ENCODE results near the gene BRF1. TPM values are rescaled to one million over a fixed set of nuclear protein-coding genes. Genes with fewer than 3 reads are reported as not detected.

Gene BRF1
- total and polyA plus RNA-seq, 2 of the 13 experiments (the other 11 are each of a cell fraction or from before 2014, with no cell fraction given), result 5.1 to 11.0 TPM

- Histone ChIP-seq H4K20me1 (ENCODE audit: insufficient read depth, low read length) (peaks cover 4% of the 10 kb centered on the region; the same call in 1 of the 2 replicates), H3K4me2 (ENCODE audit: low read depth, low read length) (no peak overlapping the region), H3K27me3 (ENCODE audit: control insufficient read depth in 1 of 2, insufficient read depth in 2 of 2, low read length in 2 of 2) (no peaks in the 10 kb centered on the region), H3K27ac (ENCODE audit: extremely low read length, insufficient read depth, low read length) (no peak overlapping the region), H3K79me2 (ENCODE audit: insufficient read depth, low read length) (peaks cover 5% of the 10 kb centered on the region), H3K4me3 (replicated peaks in 1 of 3; ENCODE audit: insufficient read depth in 1 of 3, low read depth in 2 of 3, low read length in 3 of 3) (no peak overlapping the region), H3K9me3 (ENCODE audit: low read length) (no peaks in the 10 kb centered on the region), H2AFZ (ENCODE audit: low read length) (no peak overlapping the region), H3K4me1 (ENCODE audit: insufficient read depth, low read length) (peaks cover 8% of the 10 kb centered on the region; the same call in 1 of the 2 replicates), H3K36me3 (replicated peaks in 1 of 2; ENCODE audit: control insufficient read depth in 1 of 2, insufficient read depth in 2 of 2, low read length in 2 of 2) (no peaks in the 10 kb centered on the region; a peak in 1 of 5 replicates), H3K9ac (ENCODE audit: insufficient read depth, low read depth, low read length) (no peak overlapping the region)
- FAIRE-seq (no peak), DNase-seq (ENCODE audit: low spot score) (no peak), ATAC-seq (peak; percentile 37)
- intact Hi-C loops (cut with micrococcal nuclease; ENCODE audit: unreplicated experiment) (no loop called here), in situ Hi-C loops (cut with HindIII; ENCODE audit: extremely low pct_ligation_motif_present, low pct_unique_long_range_greater_than_20kb) (no loop called here)
- POLR2A ChIA-PET, result interaction anchor here (0.8 kb wide), 1 partner anchor 34 kb away, joined by 4 read pairs; the partner anchor contains the start of gene BRF1
- TF ChIP-seq PHF20 (CRISPR knock-in tag; IDR thresholded peaks at IDR 0.05), result no peak
- TF ChIP-seq STAG1 (CRISPR knock-in tag; IDR thresholded peaks at IDR 0.05), result peak; percentile 15; the same call in 1 of the 2 replicates
- TF ChIP-seq CTCF (CRISPR knock-in tag; IDR thresholded peaks at IDR 0.05), result peak; percentile 37
- CTCF ChIA-PET (ENCODE audit: low intra/inter-chr PET ratio, low total read pairs), result no interaction called here
- 100% methylated on average over 4 of the region's 17 CpGs for WGBS (ENCODE audit: low lambda C conversion rate)
- no TSS peak for BruUV-seq (replicated peaks)
Observed at GRCh38 chr14:105334383-105335230, 33.8 kb upstream of the BRF1 start.

All from HepG2 (cell line).